HG03575 (cell line): ENCODE measurements around the gene DCHS1.
A peak's percentile ranks its signal among the peaks of the same experiment; 100 is the strongest.

ENCODE experiments used
- ATAC-seq: cut with Tn5 transposase; IDR thresholded peaks from one replicate; pipeline ENCODE4 v1.9.1; 2021; ENCODE audit not compliant: unreplicated experiment, insufficient number of reproducible peaks, low FRiP score; ENCODE audit errors: extremely low read depth

DCHS1 gene

DNA sequence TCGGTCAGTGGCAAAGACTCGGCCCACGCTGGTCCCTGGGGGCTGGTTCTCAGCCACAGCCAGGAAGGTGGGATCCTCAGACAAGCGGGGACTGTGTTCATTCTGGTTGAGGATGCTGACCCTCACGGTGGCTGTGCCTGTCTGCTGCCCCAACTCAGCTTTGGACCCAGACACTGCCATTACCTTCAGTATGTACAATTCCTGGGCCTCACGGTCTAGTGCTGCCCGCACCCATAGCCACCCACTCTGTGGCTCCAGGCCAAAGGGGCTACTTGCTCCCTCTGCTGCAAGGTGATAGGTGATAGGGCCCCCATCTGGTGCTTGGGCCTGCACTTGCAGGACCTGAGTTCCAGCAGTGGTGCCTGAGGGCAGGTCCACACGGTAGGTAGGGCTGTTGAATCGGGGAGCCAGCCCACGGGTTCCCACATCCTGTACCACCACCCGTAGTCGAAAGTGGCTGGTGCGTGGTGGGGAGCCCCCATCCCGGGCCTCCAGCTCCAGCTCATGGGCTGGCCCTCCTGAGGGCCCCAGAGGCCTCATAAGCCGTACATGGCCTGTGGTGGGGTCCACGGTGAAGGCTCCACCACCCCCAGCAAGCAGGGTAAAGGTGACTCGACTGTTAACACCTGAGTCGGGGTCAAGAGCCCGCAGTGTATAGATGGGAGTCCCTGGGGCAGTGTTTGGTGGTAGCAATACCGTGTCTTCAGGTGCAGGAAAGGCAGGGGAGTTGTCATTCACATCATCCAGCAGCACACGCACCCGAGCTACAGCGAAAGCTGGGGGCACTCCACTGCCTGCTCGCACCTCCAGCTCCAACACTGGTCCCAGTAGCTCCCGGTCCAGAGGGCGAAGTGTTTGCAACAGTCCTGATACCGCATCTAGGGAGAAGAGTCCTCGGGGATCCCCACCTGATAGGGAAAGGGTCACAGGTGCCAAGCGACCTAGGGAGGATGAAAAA, 23.2 kb downstream of the DCHS1 start:
- ATAC-seq: no peak

DNA sequence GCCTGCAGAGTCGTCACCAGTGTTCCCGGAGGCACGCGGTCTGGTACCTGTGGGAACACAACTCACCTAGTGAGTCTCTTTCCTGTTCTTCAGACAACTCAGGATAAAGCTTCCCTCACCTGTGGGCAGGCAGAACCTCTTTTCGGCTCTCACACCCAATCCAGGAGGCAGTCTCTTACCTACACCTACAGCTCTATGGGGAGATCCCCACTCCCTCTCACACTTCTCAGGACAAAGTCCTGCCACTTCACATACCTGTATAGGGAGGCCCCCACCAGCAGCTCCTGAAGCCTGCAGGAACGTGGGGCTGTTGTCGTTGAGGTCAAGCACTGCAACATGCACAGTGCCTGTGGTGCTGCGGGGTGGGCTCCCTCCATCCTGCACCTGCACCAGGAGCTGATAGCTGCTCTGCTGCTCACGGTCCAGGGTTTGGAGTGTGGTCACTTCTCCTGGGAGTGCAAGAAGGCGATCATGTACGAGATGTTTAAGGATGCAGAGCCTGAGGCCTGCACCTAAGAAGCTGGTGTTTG, 24.2 kb downstream of the DCHS1 start:
- no peak for ATAC-seq

DNA sequence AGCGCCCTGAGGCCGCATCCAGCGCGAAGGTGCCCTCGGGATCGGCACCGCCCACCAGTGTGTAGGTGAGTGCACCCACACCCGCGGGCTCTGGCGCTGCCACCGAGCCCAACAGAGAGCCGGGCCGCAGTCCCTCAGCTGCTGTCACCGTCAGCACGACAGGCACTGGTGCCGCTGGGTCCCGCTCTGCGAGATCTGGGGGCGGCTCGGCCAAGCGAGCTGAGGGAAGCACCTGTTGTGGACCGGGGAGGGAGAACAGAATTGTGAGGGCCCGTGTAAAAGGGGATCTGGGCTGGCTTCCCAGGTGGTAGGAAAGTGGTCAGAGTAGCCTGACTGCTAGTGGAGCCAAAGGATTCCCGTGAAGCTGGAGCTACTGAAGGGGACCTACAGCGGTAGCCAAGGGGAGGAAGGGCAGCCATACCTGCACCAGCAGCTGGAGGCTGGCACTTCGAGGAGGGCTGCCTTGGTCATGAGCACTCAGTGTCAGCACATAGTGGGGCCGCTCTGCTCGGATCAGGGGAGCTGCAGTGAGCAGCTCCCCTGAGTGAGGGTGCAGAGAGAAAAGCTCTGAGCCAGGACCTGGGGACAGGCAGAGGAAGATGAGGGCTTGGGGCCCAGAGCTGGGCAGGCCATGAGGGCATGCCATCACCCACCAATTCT, 24.8 kb downstream of the DCHS1 start:
- ATAC-seq: no peak

DNA sequence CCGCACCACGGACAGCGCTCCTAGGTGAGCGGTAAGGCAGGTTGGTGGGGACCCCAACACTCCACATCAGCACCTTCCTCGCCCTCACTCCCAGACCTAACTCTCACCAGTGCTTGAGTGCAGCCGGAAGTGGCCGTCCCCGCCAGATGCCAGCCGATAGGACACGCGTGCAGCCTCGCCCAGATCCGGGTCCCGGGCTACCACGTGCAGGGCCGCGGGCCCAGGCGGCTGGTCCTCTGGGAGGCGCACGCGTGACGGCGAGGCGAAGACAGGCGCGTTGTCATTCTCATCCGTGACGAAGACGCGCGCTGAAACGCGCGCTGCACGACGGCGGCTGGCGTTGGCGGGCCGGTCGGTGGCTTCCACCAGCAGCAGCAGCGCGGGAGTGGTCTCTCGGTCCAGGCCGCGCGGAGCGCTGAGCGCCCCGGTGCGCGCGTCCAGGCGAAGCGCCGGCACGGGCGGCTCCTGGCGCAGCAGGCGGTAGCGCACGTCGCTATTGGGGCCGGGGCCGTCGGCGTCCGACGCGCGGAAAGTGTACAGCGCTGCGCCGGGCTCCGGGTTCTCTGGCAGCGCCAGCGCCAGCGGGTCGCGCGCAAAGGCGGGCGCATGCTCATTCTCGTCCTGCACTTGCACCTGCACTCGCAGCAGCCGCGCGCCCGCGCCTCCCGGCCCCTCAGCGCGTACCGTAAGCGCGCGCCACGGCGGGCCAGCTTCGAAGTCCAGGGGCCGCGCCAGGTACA, 25.5 kb downstream of the DCHS1 start:
- ATAC-seq: no peak

DNA sequence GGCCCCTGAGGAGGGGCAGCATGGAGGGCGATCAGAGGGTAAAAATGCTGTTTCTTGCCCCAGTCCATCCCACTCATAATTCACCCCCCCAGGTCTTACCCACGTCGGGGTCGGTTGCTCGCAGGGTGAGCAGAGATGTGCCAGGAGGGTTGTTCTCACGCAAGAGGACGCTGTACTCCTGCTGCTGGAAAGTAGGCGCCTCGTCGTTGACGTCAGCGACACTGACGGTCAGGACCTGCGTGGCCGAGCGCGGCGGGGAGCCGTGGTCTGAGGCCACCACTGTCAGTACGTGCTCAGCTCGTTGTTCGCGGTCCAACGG, 26.1 kb downstream of the DCHS1 start:
- ATAC-seq: no peak

DNA sequence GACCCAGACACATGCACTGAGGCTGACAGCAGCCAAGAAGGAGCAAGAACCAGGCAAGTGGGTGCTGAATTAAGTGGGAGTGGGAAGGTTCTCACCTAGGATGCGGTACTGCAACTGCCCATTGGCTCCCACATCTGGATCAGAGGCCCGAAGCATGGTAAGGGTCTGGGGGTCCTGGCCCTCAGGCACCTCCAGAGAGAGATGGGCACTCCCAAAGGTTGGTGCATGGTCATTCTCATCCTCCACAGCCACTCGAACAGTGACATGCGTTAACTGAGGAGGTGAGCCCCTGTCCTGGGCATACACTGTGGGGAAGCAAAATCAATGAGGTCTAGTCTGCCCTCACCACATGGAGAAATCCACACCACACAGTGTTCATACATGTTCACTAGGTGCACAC, 27.1 kb downstream of the DCHS1 start:
- ATAC-seq: no peak

DNA sequence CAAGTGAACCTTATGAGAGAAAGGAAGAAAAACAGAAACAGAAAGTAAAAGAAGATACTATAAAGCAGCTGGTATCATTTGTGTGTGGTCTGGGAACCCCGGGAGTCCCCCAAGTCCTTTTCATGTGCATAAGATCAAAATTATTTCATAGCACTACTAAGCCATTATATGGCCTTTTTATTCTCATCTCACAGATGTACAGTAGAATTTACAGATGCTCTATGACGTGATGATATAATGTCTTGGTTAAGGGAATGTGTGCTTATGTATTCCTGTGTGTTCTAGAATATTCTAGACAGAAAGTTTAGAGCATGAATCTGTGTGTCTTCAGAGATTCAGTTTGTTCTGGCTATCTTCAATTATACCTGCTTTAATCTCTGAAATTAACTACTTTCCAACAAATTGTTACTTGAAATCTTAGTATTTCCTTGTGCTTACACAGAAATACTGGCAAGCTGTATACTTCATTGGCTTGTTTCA, 27.8 kb downstream of the DCHS1 start:
- ATAC-seq: no peak

DNA sequence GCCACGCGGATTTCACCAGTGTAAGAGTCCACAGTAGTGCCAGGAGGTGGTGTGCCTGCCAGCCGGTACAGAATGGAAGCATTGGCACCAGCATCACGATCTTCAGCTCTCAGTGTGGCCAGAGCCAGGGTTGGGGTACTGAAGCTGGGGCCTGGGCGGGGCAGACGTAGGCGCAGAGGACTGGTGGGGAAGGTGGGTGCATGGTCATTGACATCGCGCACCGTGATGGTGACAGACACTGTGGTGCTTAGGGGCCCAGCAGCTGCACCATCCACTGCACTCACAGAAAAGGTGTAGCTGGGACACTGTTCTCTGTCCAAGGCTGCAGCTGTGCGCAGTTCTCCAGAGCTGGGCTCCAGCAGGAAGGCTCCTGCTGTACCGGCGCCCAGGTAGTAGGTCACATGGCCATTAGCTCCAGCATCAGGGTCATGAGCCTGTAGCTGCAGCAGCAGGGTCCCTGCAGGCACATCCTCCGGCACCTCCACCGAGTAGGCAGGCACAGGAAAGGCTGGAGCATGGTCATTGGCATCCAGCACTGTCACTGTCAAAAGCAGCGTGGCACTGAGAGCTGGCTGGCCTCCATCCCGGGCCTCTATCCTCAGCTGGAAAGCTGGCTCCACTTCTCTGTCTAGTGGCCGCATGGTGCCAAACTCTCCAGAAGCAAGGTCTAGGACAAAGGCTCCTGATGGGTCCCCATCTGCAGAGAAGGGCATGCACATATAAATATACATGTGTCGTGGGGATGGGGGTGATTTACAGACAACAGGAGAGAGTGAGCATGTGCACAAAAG, 28.4 kb downstream of the DCHS1 start:
- ATAC-seq: no peak

DNA sequence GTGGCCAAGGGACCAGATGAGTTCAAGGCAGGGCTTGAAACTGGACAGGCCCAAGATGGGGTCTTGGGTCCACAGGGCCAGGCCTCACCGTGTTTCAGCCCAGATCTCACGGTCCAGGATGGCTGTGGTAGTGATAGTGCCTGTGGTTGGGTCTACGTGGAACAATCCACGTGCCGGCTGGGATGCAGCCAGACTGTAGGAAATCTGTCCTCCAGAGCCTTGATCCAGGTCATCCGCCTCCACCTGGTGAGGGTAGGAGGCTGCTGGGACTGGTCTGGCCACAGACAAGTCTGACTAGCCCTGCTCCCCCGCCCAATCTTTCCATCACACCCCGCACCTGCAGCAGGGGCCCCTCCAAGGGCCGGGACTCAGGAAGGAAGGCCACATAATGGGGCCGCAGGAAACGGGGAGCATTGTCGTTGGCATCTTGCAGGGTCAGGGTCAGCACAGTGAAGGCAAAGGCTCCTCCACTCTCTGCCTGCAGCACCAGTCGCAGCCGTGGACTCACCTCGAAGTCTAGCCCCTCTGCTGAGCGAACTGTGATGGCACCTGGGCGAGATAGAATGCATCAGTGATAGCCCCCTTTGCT, 29.7 kb downstream of the DCHS1 start:
- ATAC-seq: no peak

DNA sequence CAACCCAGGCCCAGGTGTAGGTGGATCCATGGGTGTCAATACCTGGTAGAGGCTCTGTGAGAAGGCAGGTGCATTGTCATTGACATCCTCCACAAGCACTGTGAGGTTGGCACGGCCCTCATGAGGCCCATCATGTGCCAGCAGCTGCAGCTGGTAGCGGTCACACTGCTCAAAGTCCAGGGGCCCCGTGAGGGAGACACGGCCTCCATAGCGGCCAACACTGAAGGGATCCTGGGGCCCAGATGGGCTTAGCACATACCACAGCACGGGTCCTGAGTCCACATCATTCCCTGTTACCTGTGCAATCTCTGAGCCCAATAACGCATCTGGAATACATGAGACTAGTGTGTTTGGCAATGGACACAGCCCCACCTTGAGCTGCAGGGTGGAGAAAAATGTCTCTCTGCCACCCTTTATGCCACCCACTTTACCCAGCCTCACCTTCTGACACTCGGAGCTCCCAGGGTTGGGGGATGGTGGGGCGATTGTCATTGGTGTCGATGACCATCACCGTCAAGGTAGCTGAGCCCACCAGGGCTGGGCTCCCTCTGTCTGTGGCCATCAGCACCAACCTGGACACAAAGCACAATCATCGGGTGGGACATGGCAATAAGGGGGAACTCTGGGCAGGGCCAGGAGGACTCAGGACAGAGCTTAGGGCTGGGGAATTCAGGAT, 30.3 kb downstream of the DCHS1 start:
- no peak for ATAC-seq

DNA sequence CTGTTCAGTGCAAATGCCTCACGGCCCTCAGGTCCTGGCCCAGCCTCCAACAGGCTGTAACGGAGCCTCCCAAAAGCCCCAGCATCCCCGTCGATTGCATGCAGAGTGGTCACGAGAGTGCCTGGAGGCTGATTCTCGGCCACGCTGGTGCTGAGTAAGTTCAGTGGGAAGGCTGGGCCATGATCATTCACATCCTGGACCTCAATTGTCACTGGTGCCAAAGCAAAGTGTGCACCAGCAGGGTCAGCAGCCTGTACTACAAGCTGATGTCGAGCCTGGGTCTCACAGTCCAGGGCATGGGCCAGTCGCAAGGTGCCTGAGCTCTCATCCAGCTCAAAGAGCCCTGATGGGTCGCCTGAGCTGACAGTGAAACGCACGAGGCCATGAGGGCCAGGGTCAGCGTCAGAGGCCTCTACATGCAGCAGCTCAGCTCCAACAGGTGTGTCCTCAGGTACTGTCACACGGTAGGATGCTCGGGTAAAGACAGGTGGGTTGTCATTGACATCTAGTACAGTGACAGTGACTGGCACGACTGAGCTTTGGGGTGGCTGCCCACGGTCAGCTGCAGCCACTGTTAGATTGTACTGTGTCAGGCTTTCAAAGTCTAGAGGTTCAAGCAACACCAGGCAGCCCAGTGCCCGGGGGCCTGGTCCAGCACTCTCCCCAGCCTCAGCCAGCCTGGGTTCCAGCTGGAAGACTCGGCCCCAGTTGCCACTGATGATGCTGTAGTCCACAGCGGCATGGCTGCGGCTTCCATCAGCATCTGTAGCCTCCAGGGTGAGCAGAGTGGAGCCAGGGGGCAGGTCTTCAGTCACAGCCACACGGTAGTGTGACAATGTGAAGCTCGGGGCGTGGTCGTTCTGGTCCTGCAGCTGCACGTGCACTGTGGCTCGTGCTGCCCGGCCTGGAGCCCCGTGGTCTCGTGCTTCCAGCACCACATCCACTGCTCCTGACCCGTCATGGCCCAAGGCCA, 31.9 kb downstream of the DCHS1 start:
- ATAC-seq: no peak

DNA sequence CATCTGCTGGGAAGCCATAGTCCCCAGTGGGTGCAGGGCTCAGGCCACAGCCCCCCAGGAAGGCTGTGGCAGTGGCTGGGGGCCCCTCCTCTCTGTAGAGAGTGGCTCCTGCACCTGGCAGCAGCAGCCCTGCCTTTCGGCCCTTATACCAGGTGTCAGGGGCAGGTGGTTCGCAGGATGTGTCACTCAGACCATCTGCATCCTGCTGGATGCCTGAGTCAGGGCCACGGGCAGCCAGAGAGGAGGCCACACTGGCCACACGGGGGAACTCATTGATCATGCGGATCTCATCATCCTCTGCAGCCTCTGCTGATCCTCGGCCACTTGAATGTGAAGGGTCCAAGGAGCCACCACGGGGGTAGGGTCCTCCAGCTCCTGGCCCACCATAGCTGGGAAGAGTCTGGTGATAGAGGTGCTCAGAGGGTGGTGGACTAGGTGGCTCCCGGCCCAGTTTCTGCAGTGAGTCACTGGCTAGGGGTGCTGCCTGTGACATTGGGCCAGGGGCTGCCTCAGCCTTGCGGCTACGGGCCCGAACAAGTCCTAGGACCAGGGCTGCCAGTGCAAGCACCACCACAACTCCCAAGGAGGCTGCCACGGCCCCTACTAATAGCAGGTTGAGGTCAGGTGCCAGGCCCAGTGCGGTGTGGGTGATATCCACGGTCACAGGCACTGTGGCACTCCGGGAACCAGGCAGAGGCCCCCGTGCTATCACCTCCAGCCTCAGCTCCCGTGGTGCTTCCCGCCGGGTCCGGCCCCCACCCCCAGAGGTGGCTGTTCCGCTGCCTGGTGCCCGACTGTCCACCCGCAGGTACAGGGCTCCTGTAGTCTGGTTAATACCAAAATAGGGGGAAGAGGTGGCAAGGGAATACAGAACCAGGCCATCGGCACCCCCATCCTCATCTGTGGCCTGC, 33.1 kb downstream of the DCHS1 start:
- ATAC-seq: no peak

DNA sequence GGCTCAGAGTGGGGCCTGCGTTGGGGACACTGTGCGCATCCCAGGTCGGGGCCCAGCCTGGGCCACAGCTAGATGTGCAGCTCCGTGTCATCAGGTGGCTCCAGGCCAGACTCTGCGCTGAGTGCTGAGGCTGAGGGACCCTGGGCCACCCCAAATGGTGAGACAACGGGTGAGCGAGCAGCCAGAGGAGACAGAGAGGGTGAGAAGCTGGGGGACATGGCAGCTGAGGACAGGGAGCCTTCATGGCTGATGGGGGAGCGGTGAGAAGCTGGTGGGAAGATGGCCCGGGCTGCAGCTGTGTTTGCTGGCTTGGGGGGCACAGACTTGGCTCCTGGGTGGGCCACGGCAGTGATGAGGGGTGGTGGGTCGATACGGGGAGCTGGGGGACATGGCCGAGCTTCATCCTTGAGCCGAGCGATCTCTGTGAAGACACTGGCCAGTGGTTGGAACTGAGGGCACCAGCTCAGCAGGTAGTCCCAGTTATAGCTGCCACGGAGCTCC, 33.8 kb downstream of the DCHS1 start:
- ATAC-seq: no peak

DNA sequence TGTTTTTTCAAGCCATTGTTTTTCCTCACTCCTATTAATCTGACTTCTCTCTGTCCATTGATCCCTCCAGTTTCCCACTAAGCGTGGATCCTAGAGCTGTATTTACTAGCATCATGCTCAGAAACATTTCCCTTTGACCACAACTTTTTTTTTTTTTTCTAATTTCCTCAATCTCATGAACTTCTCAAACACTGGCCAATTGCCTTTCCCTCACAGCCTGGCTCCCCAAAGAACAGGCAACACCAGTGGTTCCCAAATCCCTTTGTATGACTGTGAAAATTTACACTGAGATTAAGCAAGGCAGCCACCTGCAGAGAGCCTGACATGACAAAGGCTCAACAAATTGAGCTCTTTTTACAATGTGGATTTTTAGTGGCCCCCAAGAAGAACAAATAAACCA, 35.0 kb downstream of the DCHS1 start:
- no peak for ATAC-seq

DNA sequence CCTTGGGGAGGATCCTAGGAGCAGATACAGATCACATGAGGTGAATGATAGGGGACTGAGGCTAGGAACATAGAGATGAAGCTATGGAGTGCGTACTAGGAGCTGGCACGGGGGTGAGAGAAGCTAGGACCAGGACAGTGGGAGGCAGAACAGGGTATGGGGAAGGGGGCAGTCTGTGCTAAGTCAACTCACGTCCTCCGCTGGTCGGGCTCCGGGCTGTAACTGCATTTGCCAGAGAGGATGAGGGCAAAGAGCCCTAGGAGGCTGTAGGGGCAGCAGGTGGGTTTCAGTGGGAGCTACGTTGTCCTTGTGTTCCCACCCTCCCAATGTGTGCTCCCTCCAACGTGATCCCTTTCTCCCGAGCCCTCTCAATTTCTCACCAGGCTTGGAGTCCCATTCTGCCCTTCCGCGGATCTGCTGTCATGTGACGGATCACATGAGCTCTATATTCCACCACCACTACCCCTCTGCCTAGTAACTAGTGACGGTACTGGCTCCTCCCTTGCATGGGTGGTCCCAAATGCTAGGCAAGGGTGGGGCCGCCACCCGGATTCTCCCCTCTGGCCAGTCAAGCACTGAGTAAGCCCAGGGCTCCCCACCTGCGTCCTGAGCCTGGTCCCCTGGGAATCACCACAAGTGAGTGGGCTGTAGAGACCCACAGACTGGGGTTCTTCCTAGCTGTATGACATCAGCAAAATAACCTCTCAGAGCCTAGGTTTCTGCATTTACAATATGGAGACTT, 36.4 kb downstream of the DCHS1 start, which contains the start of gene TPP1:
Gene TPP1, minus strand, starts transcription at position 419 of the 742 bp plus-strand sequence. Its CDS starts 22 bp downstream, at position 397.
- peak; percentile 95 for ATAC-seq
